ENCODE measurements around the gene CRADD.
"Not testable (repeated sequence)": the region's sequence is repeated elsewhere in the genome, so short reads cannot be mapped to it uniquely, and the experiment has no call there.

The CRADD gene

GRCh38 chr12:93880853-93881522 lies 203.8 kb downstream of the CRADD start:
- no peak for TF ChIP-seq CTCF (conservative IDR thresholded peaks at IDR 0.05; ENCODE audit: low read length)
- no peak overlapping the region for H3K4me3 ChIP-seq (ENCODE audit: low read length)
- no peak for DNase-seq (ENCODE audit: low read depth)

- DNase-seq (ENCODE audit: low read depth), result no peak
- H3K4me3 ChIP-seq (ENCODE audit: low read length), result no peak overlapping the region
- TF ChIP-seq CTCF (conservative IDR thresholded peaks at IDR 0.05; ENCODE audit: low read length), result no peak
These were observed 205.6 kb downstream of the CRADD start for GRCh38 chr12:93882763-93883162.

DNA sequence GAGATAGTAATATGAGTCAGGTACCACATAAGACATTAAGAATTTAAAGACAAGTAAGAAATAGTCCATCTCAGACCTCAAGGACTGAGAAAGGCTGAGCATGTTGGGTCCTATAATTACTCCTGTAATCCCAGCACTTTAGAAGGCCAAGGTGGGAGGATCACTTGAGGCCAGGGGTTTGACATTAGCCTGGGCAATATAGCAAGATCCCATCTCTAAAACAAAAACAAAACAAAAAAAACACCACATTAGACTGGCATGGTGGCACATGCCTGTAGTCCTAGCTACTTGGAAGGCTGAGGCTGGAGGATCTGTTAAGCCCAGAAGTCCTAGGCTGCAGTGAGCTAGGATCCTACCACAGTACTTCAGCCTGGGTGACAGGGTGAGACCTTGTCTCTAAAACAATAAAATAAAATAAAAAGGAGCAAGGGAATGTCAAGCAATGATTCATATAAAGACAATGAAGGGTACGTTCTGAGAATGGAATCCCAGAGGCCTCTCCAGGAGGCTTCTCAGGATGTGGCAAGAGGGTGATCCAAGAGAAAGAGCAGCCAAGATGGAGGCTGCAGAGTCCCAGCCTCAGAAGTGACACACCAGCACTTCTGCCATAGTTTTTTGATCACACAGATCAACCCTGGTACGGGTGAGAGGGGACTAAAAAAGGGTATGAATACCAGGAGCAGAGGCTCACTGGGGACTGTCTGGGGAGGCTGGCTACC lies 206.4 kb downstream of the CRADD start:
- no peak overlapping the region for H3K4me3 ChIP-seq (ENCODE audit: low read length)
- TF ChIP-seq CTCF (conservative IDR thresholded peaks at IDR 0.05; ENCODE audit: low read length), result no peak
- peak; percentile 91 for DNase-seq (ENCODE audit: low read depth)

GRCh38 chr12:93884794-93885460 lies 207.8 kb downstream of the CRADD start:
- peak; percentile 56 for DNase-seq (ENCODE audit: low read depth)
- TF ChIP-seq CTCF (conservative IDR thresholded peaks at IDR 0.05; ENCODE audit: low read length), result no peak
- no peak overlapping the region for H3K4me3 ChIP-seq (ENCODE audit: low read length)

GRCh38 chr12:93885973-93886532 lies 208.9 kb downstream of the CRADD start:
- H3K4me3 ChIP-seq (ENCODE audit: low read length); DNase-seq (ENCODE audit: low read depth): not testable (repeated sequence)

- TF ChIP-seq CTCF (conservative IDR thresholded peaks at IDR 0.05; ENCODE audit: low read length), result no peak
- peak; percentile 96 for DNase-seq (ENCODE audit: low read depth)
- H3K4me3 ChIP-seq (ENCODE audit: low read length), result 0 out of 2 replicates have a peak overlapping the region, but pooled peaks have one; percentile 0
These were observed 209.6 kb downstream of the CRADD start for GRCh38 chr12:93886533-93887511.
